NK-92 treated with Interleukin-12 subunit alpha and Interleukin-12 subunit beta, amount 100 ng/mL, for 24 hours (cell line): ENCODE data around the gene ANKRD39.
"Not testable (repeated sequence)": the region's sequence is repeated elsewhere in the genome, so short reads cannot be mapped to it uniquely, and the experiment has no call there.

Experiments
- DNase-seq: peaks from one replicate; lab custom pipeline; 2025; lab: John Stamatoyannopoulos, UW

The ANKRD39 gene

GRCh38 chr2:96808176-96808837, 49.5 kb downstream of the ANKRD39 start:
- no peak for DNase-seq

GRCh38 chr2:96807127-96807471, 50.7 kb downstream of the ANKRD39 start:
- no peak for DNase-seq

DNA sequence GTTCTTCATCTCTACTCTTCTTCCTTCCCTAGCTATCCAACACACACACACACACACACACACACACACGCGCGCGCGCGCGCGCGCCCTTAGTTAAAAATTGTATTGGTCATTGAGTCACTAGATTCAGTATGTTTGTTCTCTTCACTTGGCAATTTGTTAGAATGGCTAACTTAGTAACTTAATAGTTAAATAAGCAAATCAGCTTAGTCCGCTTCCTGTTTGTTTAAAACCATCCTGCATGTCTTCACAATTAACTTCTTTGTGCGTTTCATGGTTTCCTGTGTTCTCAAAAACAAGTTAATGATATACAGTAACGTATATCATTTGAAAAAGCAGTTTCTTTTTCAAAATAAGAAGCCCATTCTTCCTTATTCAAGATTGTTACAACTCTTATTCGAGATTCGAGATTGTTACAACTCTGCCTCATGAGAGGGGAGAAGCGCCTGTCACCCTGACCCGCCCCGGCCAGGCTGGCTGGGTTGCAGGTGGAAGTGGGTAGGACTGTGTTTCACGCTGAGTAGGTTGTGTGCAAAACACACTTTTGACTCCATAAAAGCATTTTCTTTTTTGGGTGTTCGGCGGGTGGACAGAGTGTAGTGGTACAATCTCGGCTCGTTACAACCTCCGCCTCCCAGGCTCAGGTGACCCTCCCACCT, 51.2 kb downstream of the ANKRD39 start:
- DNase-seq, result no peak

- not testable (repeated sequence) for DNase-seq
Observed at GRCh38 chr2:96805946-96806345, 51.9 kb downstream of the ANKRD39 start.

GRCh38 chr2:96804986-96805385, 52.8 kb downstream of the ANKRD39 start:
- no peak for DNase-seq

- DNase-seq, result no peak
Observed at GRCh38 chr2:96802721-96803120, 55.1 kb downstream of the ANKRD39 start.

DNA sequence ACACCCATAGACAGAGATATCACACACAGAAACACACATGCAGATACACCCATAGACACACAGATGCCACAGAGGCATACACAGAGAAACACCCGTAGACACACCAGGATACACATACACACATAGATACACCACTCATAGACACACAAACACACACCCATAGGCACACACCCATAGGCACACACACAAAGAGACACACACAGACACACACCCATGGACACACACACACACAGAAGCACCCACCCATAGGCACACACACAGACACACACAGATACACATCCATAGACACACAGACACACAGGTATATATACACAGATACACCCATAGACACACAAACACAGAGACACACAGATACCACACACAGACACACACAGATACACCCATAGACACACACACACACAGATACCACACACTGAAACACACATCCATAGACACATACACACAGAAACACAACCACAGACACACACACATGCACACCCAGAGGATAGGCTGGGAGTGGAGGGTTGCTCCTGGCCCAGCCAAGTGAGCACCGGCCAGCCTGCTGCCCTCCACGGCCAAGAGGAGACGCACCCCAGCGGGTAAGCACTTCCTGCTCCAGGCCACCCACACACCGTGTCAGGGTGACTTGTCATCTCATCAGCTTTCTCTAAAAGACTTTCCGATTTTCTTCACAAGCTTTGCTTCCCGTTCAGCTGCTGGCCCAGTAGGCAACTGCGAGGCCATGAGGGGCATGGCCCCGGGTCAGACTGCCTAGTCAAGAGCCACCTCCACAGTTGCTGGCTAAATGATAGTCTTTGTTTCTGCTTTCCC, 55.8 kb downstream of the ANKRD39 start:
- DNase-seq, result no peak

GRCh38 chr2:96801005-96801785, 56.6 kb downstream of the ANKRD39 start:
- peak; percentile 28 for DNase-seq

GRCh38 chr2:96800061-96801004, 57.5 kb downstream of the ANKRD39 start:
- no peak for DNase-seq

GRCh38 chr2:96799623-96799935, 58.2 kb downstream of the ANKRD39 start:
- no peak for DNase-seq

DNA sequence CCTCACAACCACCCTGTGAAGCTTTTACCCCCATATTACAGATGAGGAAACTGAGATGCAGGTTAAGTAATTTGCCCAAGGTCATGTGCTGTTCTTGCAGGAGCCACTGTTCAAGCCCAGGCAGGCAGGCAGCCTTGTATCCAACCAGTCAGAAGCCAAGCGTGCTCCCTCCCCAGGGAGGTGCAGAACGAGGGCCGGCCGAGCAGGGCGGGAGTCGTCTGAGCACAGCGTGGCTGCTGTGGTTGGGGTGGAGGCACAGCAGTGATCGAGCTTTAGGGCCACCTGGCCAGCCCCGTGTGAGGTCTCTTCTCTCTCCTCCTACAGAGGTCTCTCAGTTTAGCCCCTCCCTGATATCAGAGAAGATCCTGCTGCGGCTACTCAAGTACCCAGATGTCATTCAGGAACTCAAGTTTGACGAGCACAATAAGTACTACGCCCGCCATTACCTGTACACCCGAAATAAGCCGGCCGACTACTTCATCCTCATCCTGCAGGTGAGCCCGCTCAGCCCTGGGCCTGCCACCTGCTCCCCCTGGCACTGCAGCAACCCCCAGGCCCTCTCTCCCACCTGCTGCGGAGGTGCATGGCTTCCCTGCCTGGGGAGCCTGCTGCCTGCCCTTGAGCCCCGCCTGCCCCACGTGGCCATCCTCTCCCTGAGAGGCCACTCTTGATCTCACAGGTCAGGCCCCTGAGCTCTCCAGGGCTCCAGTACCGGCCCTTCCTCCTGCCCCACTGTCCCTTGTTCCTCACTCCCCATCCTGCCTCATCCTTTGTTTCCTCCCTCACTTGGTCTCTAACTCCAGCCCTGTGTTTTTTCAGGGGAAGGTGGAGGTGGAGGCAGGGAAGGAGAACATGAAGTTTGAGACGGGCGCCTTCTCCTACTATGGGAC, 58.8 kb downstream of the ANKRD39 start:
- DNase-seq, result no peak
